GM18507 (cell line): ENCODE results near the gene DENR.
A peak's percentile ranks its signal among the peaks of the same experiment; 100 is the strongest.
"Not testable (repeated sequence)": the region's sequence is repeated elsewhere in the genome, so short reads cannot be mapped to it uniquely, and the experiment has no call there.

Experiments
- DNase-seq: peaks from one replicate; pipeline ENCODE4 v3.0.0; 2011; ENCODE audit warnings: low read depth; ENCODE audit not compliant: insufficient read length; ENCODE audit errors: extremely low spot score
- FAIRE-seq: peaks from 2 replicates; lab custom pipeline; 2011; peaks lifted over from hg19 to GRCh38; lab: Jason Lieb, UNC

DENR gene

DNA sequence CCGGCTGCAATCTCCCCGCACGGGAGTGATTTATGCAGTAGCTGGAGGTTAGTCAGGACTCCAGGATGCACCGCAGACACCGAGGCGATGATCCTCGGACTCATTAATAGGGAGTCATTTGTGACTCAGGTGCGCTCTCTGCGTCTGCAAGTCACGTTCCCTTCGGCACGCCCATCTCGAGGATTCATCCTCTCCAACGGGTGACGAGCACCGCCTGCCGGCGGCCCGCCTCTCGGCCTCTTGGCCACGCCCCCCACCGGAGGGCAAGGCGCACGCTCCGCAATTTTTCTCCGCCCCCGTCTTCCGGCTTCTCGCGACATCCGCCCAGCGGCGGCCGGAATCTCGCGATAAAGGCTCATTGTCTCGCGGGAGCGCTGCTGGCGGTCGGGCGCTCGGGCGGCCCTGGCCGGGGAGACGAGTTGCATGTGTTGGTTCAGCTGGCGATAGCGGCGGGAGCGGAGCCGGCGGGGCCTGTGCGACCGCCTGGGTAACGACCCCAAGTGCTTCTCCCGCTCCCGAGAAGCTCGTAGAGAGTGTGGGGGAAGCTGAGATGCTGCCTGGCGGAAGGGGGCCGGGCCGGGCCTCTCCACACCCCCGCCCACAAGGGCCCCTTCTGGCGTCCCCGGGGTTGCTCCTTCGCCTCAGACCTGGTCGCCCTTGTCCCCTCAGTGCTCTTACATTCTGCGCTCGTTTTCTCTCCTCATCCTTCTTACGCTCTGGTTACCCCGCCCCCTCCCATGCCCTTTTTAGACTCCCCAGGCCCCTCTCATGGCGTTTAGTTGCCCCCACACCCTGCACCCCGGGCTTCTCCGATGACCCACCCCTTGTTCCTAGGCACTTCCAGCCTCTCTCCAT, at the start of gene DENR:
Gene DENR, plus strand, starts transcription at position 361 of the 855 bp plus-strand sequence. CDS start 878 bp downstream, outside the sequence.
- peak; percentile 94 for DNase-seq
- peak; percentile 95 for FAIRE-seq

GRCh38 chr12:122702890-122703611, 49.6 kb upstream of the DENR start, which contains the start of gene HCAR2:
HCAR2 (minus strand) TSS chr12:122703357; CDS start chr12:122703283, 74 bp downstream.
- not testable (repeated sequence) for FAIRE-seq, DNase-seq

DNA sequence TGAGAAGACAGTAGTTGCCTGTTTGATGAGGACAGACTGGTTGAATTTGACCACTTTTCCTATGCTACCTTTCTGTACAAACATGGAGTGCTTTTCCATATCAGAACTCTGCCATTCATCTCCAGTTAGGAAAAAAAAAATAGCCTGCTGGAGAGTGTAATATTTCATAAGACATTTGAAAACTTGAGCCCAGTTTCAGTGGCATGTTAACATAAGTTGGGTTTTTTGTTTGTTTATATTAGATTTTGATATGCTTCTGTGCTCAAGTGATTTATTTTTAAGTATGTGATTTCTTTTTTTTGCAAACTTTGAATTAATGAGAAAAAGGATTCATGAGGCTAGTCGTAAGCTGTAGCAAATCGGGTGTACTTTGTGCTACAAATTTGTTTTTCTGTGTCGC, 48.8 kb upstream of the DENR start:
- not testable (repeated sequence) for DNase-seq, FAIRE-seq

- not testable (repeated sequence) for DNase-seq, FAIRE-seq
Measured at GRCh38 chr12:122709287-122709686, 43.3 kb upstream of the DENR start.

- FAIRE-seq, DNase-seq: not testable (repeated sequence)
Measured at GRCh38 chr12:122710341-122710740, 42.3 kb upstream of the DENR start.

GRCh38 chr12:122711266-122711665, 41.4 kb upstream of the DENR start:
- DNase-seq, FAIRE-seq: not testable (repeated sequence)

DNA sequence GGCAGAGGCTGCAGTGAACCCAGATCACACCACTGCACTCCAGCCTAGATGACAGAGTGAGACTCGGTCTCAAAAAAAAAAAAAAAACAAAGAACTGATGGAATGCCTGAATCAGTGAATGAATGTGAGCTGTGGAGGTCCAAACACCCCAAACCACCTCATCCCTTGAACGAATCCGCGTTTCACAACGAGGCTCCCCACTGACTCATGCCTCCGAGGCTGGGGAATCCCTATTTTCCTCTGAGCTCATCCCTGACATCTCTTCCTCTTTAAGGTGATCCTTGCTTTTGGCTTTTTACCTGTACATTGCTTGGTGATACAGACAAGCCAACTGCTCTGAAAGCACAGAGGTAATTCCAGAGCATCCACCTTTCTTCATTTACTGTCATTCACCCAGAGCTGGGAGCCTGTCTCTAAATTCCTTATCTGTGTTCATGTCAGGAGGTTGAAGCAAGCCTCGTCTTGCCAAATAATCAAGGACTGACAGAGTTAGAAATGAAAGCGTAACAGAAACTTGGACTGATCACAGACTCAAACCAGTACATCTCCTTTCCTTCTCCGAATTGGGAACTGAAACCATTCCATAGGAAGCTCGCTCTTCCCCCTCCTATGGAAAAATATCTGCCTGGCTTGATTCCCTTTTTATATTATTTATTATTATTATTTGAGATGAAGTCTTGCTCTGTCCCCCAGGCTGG, 39.0 kb upstream of the DENR start:
- peak; percentile 70 for FAIRE-seq
- not testable (repeated sequence) for DNase-seq

- not testable (repeated sequence) for FAIRE-seq, DNase-seq
Measured at GRCh38 chr12:122715211-122715610, 37.4 kb upstream of the DENR start.

GRCh38 chr12:122716658-122717057, 36.0 kb upstream of the DENR start, which contains the start of gene HCAR3:
HCAR3 (minus strand) TSS chr12:122716811; CDS start chr12:122716737, 74 bp downstream.
- peak; percentile 55 for FAIRE-seq
- DNase-seq: not testable (repeated sequence)

DNA sequence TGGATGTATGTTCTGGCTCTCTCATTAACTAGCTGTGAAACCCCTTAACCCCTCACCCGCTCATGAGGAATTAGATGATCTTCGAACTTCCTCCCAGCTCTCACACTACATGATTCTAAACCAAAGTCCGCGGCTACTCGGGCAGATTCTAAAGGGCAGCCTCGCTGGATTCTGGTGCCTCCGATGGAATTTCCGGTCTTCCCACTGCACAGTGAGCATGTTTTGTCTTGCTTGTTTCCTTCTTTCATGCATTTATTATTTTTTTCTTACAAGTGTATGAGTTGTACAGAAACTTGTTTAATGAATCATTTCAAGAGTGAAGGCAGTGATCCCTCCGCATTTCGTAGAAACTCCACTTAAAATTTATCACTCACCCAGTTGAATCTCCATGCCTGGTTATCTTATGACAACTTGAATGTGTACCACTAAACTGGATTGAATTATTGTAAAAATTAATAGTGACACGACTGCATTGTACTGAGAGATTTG, 31.5 kb upstream of the DENR start:
- DNase-seq: no peak
- peak; percentile 45 for FAIRE-seq

DNA sequence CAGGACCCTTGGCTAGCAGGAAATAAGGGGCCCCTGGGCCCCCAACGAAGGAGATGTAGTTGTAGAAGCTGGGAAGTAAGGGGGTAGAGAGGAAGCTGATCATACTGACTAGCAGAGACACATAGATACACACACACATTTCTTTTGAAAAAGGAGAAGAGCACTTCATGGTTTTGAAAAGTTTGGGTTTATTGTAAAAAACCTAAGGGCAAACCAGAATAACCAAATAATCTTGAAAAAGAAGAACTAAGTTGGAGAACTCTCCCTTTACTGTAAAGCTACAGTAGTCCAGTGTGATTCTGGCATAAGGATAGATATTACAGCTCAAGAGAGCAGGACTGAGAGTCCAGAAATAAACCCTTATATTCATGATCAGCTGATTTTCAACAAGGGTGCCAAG, 30.2 kb upstream of the DENR start:
- no peak for DNase-seq

GRCh38 chr12:122724641-122725243, 27.9 kb upstream of the DENR start:
- DNase-seq (no peak), FAIRE-seq (peak; percentile 89)

More for the DNA sequence above, 30.2 kb upstream of the DENR start:
- no peak for FAIRE-seq

DNA sequence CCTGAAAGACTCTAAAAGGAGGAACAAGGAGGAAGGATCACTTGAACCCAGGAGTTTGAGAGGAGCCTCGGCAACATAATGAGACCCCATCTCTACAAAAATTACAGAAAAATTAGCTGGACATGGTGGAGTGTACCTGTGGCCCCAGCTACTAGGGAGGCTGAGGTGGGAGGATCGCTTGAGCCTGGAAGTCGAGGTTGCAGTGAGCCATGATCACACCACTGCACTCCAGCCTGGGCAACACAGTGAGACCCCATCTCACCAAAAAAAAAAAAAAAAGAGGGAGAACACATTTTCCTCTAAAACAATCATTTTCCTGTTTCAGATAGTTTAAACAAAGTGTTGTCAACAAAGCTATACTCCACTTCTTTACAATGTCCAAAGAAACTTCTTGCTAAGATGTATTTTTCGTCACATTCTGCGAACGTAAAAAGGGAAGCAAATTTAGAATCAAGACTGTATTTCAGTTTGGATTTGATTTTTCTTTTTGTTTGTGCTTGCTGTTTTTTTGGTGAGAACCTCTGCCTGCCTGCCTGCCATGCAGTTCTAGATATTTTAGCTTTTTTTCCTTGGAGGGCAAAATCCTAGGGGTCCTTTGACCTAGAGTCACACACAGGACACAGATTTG, 27.1 kb upstream of the DENR start:
- no peak for DNase-seq
- FAIRE-seq: no peak

DNA sequence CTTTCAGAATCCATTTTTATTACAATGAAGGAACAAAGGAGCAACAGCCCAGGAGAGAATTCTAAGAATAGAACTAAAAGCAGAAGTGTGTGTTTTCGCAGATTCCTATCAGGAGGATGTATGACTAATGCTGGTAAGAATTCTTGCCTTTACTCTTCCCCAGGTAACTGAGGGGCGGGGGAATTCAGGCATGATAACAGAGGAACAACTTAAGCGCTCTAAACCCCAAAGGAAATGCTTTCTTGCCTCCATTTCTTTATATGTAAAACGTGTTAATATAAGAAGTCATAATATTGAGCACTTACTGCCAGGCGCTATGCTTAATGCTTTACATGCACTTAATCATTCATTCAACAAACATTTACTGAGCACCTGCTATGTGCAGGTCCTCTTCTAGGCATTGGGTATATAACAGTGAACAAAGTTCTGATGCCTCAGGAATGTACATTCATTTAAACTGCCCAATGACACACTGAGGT, 26.5 kb upstream of the DENR start:
- FAIRE-seq (peak; percentile 29), DNase-seq (no peak)

GRCh38 chr12:122729583-122730214, 22.9 kb upstream of the DENR start:
- DNase-seq (no peak), FAIRE-seq (no peak)

GRCh38 chr12:122730215-122731014, 22.2 kb upstream of the DENR start, which contains the start of gene HCAR1:
HCAR1 (minus strand) TSS chr12:122730844; CDS start chr12:122730339, 505 bp downstream.
- FAIRE-seq: no peak
- DNase-seq: no peak

DNA sequence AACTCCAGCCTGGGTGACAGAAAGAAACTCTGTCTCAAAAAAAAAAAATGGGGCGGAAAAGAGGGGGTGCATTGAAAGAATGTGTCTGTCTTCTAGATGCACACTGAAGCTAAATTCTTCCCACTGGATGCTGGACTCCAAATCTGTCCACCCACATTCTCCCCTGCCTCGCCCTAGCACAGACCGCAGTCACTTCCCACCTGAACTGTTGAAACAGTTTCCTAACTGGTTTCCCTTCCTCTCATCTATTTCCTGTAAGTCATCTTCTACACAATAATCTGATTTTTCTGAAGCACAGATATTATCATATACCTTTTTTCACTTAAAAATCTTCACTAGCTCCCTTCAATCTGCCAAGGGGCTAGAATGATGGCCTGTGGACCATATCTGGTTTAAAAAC, 20.5 kb upstream of the DENR start:
- FAIRE-seq (no peak), DNase-seq (no peak)
